K562 (cell line): ENCODE results near the gene ZDHHC24. TPM values are rescaled to one million over a fixed set of nuclear protein-coding genes. Genes with fewer than 3 reads are reported as not detected.

Experiments
- ARID3B ChIP-seq: fragments of 250-450 bp; sonication (Bioruptor Pico); IDR thresholded peaks from 2 replicates; pipeline ENCODE4 v1.4.0; 2020; ENCODE audit warnings: borderline replicate concordance
- ARID4B ChIP-seq: sonication (generic); formaldehyde crosslinking; IDR thresholded peaks from 2 replicates; pipeline ENCODE4 v1.8.0; 2022; ENCODE audit warnings: mild to moderate bottlenecking, missing genetic modification reagents
- CCNT2 ChIP-seq: IDR thresholded peaks from 2 replicates; pipeline ENCODE4 v1.6.1; 2011; ENCODE audit warnings: borderline replicate concordance, low read depth, mild to moderate bottlenecking, moderate library complexity, mixed read lengths, low read length; ENCODE audit not compliant: insufficient read length; ENCODE audit errors: extremely low read depth
- FOXM1 ChIP-seq, 2 experiments: fragments of 450-650 bp in 1 of 2; sonication (generic) in 1 of 2; formaldehyde crosslinking in 1 of 2; IDR thresholded peaks; 2 replicates each; pipeline versions ENCODE4 v1.6.1 to v1.9.0; 2017 to 2022; ENCODE audit warnings: low read depth in 2 of 2, mild to moderate bottlenecking in 2 of 2, missing genetic modification reagents in 1 of 2, moderate library complexity in 1 of 2
- GABPB1 ChIP-seq: sonication (generic); formaldehyde crosslinking; IDR thresholded peaks from 2 replicates; pipeline ENCODE4 v1.8.0; 2022; ENCODE audit warnings: mild to moderate bottlenecking, missing genetic modification reagents
- HDAC3 ChIP-seq: fragments of 450-650 bp; IDR thresholded peaks from 2 replicates; pipeline ENCODE4 v1.6.1; 2018; ENCODE audit warnings: borderline replicate concordance, mild to moderate bottlenecking, moderate library complexity; ENCODE audit not compliant: partially characterized antibody
- HOXB6 ChIP-seq: fragments of 250-450 bp; sonication (Bioruptor Pico); IDR thresholded peaks from 2 replicates; pipeline ENCODE4 v1.5.1; 2022; ENCODE audit warnings: mild to moderate bottlenecking, borderline replicate concordance
- JUN ChIP-seq, 2 experiments: sonication (generic) in 1 of 2; formaldehyde crosslinking in 1 of 2; IDR thresholded peaks; 2 replicates each; pipeline versions ENCODE4 v1.6.1 to v1.8.0; 2012 to 2022; ENCODE audit warnings: borderline replicate concordance in 2 of 2, mild to moderate bottlenecking in 2 of 2, improper control_type of control experiment in 1 of 2, low read depth in 1 of 2, low read length in 1 of 2, missing genetic modification reagents in 1 of 2
- MAX ChIP-seq: sonication (generic); formaldehyde crosslinking; IDR thresholded peaks from 2 replicates; pipeline ENCODE4 v1.9.0; 2022; ENCODE audit warnings: mild to moderate bottlenecking, missing genetic modification reagents
- NR3C1 ChIP-seq: sonication (generic); formaldehyde crosslinking; IDR thresholded peaks from 2 replicates; pipeline ENCODE4 v1.8.1; 2022; ENCODE audit warnings: missing genetic modification reagents
- POLR2G ChIP-seq: fragments of 200-400 bp; formaldehyde crosslinking; IDR thresholded peaks from 2 replicates; pipeline ENCODE4 v1.6.1; 2017; ENCODE audit warnings: low read depth, mild to moderate bottlenecking, antibody characterized with exemption, low read length, moderate library complexity
- SUPT5H ChIP-seq: fragments of 450-650 bp; IDR thresholded peaks from 2 replicates; pipeline ENCODE4 v1.6.1; 2016
- ZNF280B ChIP-seq: fragments of 250-450 bp; sonication (Bioruptor Pico); IDR thresholded peaks from 2 replicates; pipeline ENCODE4 v1.5.1; 2021; ENCODE audit warnings: mild to moderate bottlenecking
- ZNF695 ChIP-seq: fragments of 450-650 bp; formaldehyde crosslinking; IDR thresholded peaks from 2 replicates; pipeline ENCODE4 v1.4.0; 2020; ENCODE audit warnings: mild to moderate bottlenecking, moderate library complexity
- polyA plus RNA-seq, 8 experiments: library from polyadenylated mRNA; depleted of rRNA in 4 of 8; stranded (reverse) in 5 of 8; unstranded in 3 of 8; fragments of >200 nt; fragmentation: Nextera tagmentation in 2 of 8; fragmentation: Illumina TruSeq in 1 of 8; extraction: Ambion mirVana in 2 of 8; extraction: Trizol in 1 of 8; gene quantifications; 2 replicates each; pipeline versions ENCODE4 v1.2.1 to v1.2.3, GENCODE V29; 2011 to 2014; ENCODE audit warnings: inconsistent platforms in 1 of 8, missing spikeins in 1 of 8
- total RNA-seq, 7 experiments: library from RNA; depleted of rRNA in 6 of 7; stranded (reverse); fragments of >200 nt in 6 of 7; fragmentation: Illumina TruSeq in 2 of 7; extraction: Trizol in 2 of 7; gene quantifications; 2 replicates each; pipeline versions ENCODE4 v1.2.1 to v1.2.3, GENCODE V29; 2011 to 2021; ENCODE audit warnings: low replicate concordance in 1 of 7

The ZDHHC24 gene
- total and polyA plus RNA-seq, 9 of the 15 experiments (the other 6 are each of a cell fraction or from before 2014, with no cell fraction given): 0.45 to 11.2 (median 2.7) TPM

- TF ChIP-seq JUN (IDR thresholded peaks at IDR 0.05; ENCODE audit: borderline replicate concordance, low read depth, low read length) (no peak), JUN (CRISPR knock-in tag; IDR thresholded peaks at IDR 0.05; ENCODE audit: borderline replicate concordance) (no peak), FOXM1 (IDR thresholded peaks at IDR 0.05; ENCODE audit: low read depth) (no peak; the same call in 1 of the 2 replicates), FOXM1 (CRISPR knock-in tag; IDR thresholded peaks at IDR 0.05; ENCODE audit: low read depth) (peak; percentile 70; the same call in 1 of the 2 replicates), ZNF695 (no peak), HOXB6 (0 out of 2 replicates have a peak, but pooled peaks have one; percentile 26), ARID4B (CRISPR knock-in tag) (peak; percentile 97), SUPT5H (peak; percentile 64), HDAC3 (no peak), CCNT2 (peak; percentile 74), GABPB1 (CRISPR knock-in tag) (0 out of 2 replicates have a peak, but pooled peaks have one; percentile 58), NR3C1 (CRISPR knock-in tag) (peak; percentile 68; the same call in 1 of the 2 replicates), ARID3B (CRISPR knock-in tag) (no peak), ZNF280B (CRISPR knock-in tag) (no peak), MAX (CRISPR knock-in tag) (peak; percentile 86), POLR2G (peak; percentile 98)
Measured at GRCh38 chr11:66545701-66546367, at the start of gene ZDHHC24 (continued).
